LNCaP clone FGC (cell line): ENCODE data around the gene CMBL.

Source experiments
- DNase-seq: peaks from one replicate; pipeline ENCODE4 v3.0.0-alpha.2; 2011; ENCODE audit warnings: low read depth
- H3K4me3 ChIP-seq: 2 replicates; pipeline ENCODE4 v1.5.1; 2011; ENCODE audit warnings: mild to moderate bottlenecking, low read depth, low read length, control low read depth
- CTCF ChIP-seq: IDR thresholded peaks from 2 replicates; pipeline ENCODE4 v1.5.1; 2012; ENCODE audit warnings: mild to moderate bottlenecking; ENCODE audit not compliant: control insufficient read depth, insufficient read depth; ENCODE audit errors: extremely low read depth

The CMBL gene

GRCh38 chr5:10338686-10339057 lies 31.0 kb upstream of the CMBL start:
- no peak for DNase-seq
- TF ChIP-seq CTCF = no peak
- H3K4me3 ChIP-seq = no peak overlapping the region

- no peak for DNase-seq
- H3K4me3 ChIP-seq = no peak overlapping the region
- TF ChIP-seq CTCF = no peak
These were observed 30.3 kb upstream of the CMBL start for GRCh38 chr5:10337986-10338385.

GRCh38 chr5:10337107-10337506 lies 29.4 kb upstream of the CMBL start:
- no peak for DNase-seq
- TF ChIP-seq CTCF = no peak
- H3K4me3 ChIP-seq = no peak overlapping the region

- H3K4me3 ChIP-seq = no peak overlapping the region
- TF ChIP-seq CTCF = no peak
- DNase-seq = no peak
These were observed 28.2 kb upstream of the CMBL start for GRCh38 chr5:10335711-10336470.

- no peak for TF ChIP-seq CTCF
- DNase-seq = no peak
- H3K4me3 ChIP-seq = no peak overlapping the region
These were observed 27.1 kb upstream of the CMBL start for GRCh38 chr5:10334831-10335230.

- no peak for TF ChIP-seq CTCF
- no peak for DNase-seq
- H3K4me3 ChIP-seq = no peak overlapping the region
These were observed 25.7 kb upstream of the CMBL start for GRCh38 chr5:10333154-10334006.
